ENCODE data around the gene LIMK1.
"Not testable (repeated sequence)": the region's sequence is repeated elsewhere in the genome, so short reads cannot be mapped to it uniquely, and the experiment has no call there.

The LIMK1 gene

GRCh38 chr7:74084722-74085578, 1.3 kb downstream of the LIMK1 start:
- DNase-seq (ENCODE audit: low spot score) = no peak

- DNase-seq (ENCODE audit: low spot score) = no peak
Measured at GRCh38 chr7:74087791-74088453, 4.3 kb downstream of the LIMK1 start.

GRCh38 chr7:74092321-74092963, 8.8 kb downstream of the LIMK1 start:
- DNase-seq (ENCODE audit: low spot score) = no peak

- DNase-seq (ENCODE audit: low spot score) = no peak
Measured at GRCh38 chr7:74092964-74093471, 9.4 kb downstream of the LIMK1 start.

- no peak for DNase-seq (ENCODE audit: low spot score)
Measured at GRCh38 chr7:74093671-74094223, 10.1 kb downstream of the LIMK1 start.

- DNase-seq (ENCODE audit: low spot score) = peak; percentile 15
Measured at GRCh38 chr7:74094224-74095101, 10.9 kb downstream of the LIMK1 start.

GRCh38 chr7:74095135-74095534, 11.5 kb downstream of the LIMK1 start:
- DNase-seq (ENCODE audit: low spot score) = no peak

- DNase-seq (ENCODE audit: low spot score) = peak; percentile 48
Measured at GRCh38 chr7:74097937-74098614, 14.5 kb downstream of the LIMK1 start.

GRCh38 chr7:74099031-74099430, 15.4 kb downstream of the LIMK1 start:
- no peak for DNase-seq (ENCODE audit: low spot score)

GRCh38 chr7:74101061-74101681, 17.6 kb downstream of the LIMK1 start:
- no peak for DNase-seq (ENCODE audit: low spot score)

- no peak for DNase-seq (ENCODE audit: low spot score)
Measured at GRCh38 chr7:74103219-74103772, 19.7 kb downstream of the LIMK1 start.

- peak; percentile 9 for DNase-seq (ENCODE audit: low spot score)
Measured at GRCh38 chr7:74104702-74105101, 21.1 kb downstream of the LIMK1 start.

GRCh38 chr7:74105992-74106391, 22.4 kb downstream of the LIMK1 start:
- DNase-seq (ENCODE audit: low spot score) = no peak

- DNase-seq (ENCODE audit: low spot score) = no peak
Measured at GRCh38 chr7:74106846-74107245, 23.2 kb downstream of the LIMK1 start.

GRCh38 chr7:74115326-74115725, 31.7 kb downstream of the LIMK1 start:
- DNase-seq (ENCODE audit: low spot score) = no peak

- DNase-seq (ENCODE audit: low spot score) = no peak
Measured at GRCh38 chr7:74116356-74116755, 32.8 kb downstream of the LIMK1 start.

- DNase-seq (ENCODE audit: low spot score) = no peak
Measured at GRCh38 chr7:74119831-74120230, 36.2 kb downstream of the LIMK1 start.

- no peak for DNase-seq (ENCODE audit: low spot score)
Measured at GRCh38 chr7:74121401-74122249, 38.0 kb downstream of the LIMK1 start.

- DNase-seq (ENCODE audit: low spot score) = not testable (repeated sequence)
Measured at GRCh38 chr7:74123892-74124291, 40.3 kb downstream of the LIMK1 start.

Data from LoVo (cell line).